Activated naive CD4-positive, alpha-beta T cell treated with anti-CD3 and anti-CD28 coated beads for 36 hours (primary cell): ENCODE results near the gene CTDSP1. TPM values are rescaled to one million over a fixed set of nuclear protein-coding genes. Genes with fewer than 3 reads are reported as not detected.
A peak's percentile ranks its signal among the peaks of the same experiment; 100 is the strongest.

ENCODE experiments used
- CTCF ChIA-PET: fragments of 350-600 bp; sonication (Branson Sonifier 250); formaldehyde crosslinking; loops from one replicate; lab custom pipeline; 2021; ENCODE audit warnings: antibody characterized with exemption; lab: Charles Lee
- DNase-seq: peaks from one replicate; pipeline ENCODE4 v3.0.0-alpha.2; 2020
- H3K27ac Mint-ChIP-seq: one replicate; pipeline ENCODE4 v1.8.0; 2021; ENCODE audit warnings: mild to moderate bottlenecking, mixed read lengths
- H3K27me3 Mint-ChIP-seq: one replicate; pipeline ENCODE4 v1.8.0; 2021; ENCODE audit warnings: low read depth, mixed read lengths
- H3K36me3 Mint-ChIP-seq: one replicate; pipeline ENCODE4 v1.8.0; 2021; ENCODE audit warnings: low read depth, mixed read lengths
- H3K4me1 Mint-ChIP-seq: one replicate; pipeline ENCODE4 v1.8.0; 2021; ENCODE audit warnings: low read depth, mixed read lengths
- H3K4me3 Mint-ChIP-seq: one replicate; pipeline ENCODE4 v1.8.0; 2021; ENCODE audit warnings: mild to moderate bottlenecking, moderate library complexity, mixed read lengths
- H3K9me3 Mint-ChIP-seq: one replicate; pipeline ENCODE4 v1.8.0; 2021; ENCODE audit warnings: mixed read lengths
- intact Hi-C: fragments of 100-400 bp; cut with micrococcal nuclease; formaldehyde crosslinking; loops from one replicate; pipeline ENCODE4 v1.15.1; 2023
- total RNA-seq, 2 experiments: library from RNA; stranded (reverse); gene quantifications; one replicate each; pipeline ENCODE4 v1.2.3, GENCODE V29; 2021

The CTDSP1 gene, protein sequence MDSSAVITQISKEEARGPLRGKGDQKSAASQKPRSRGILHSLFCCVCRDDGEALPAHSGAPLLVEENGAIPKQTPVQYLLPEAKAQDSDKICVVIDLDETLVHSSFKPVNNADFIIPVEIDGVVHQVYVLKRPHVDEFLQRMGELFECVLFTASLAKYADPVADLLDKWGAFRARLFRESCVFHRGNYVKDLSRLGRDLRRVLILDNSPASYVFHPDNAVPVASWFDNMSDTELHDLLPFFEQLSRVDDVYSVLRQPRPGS
- total RNA-seq: 10 to 100 TPM; 26.1 to 26.2 TPM

- peak; percentile 96 for DNase-seq
- intact Hi-C loops: loop anchor here (2.0 to 10.0 kb wide), 5 partner anchors 82 to 855 kb away; partner anchors contain the start of genes CNPPD1, RETREG2, SLC23A3 and TTLL4
- peaks cover 38% of the 10 kb centered on the region for H3K4me1 Mint-ChIP-seq
- H3K27ac Mint-ChIP-seq: peak within 1 kb of the TSS; percentile 73
- H3K4me3 Mint-ChIP-seq: peak within 1 kb of the TSS; percentile 89
- no peaks in the 10 kb centered on the region for H3K9me3 Mint-ChIP-seq
- peaks cover under 1% of the 10 kb centered on the region for H3K36me3 Mint-ChIP-seq
- CTCF ChIA-PET: no interaction called here
- peaks cover 11% of the 10 kb centered on the region for H3K27me3 Mint-ChIP-seq
Measured at GRCh38 chr2:218399391-218400166, at the start of gene CTDSP1. Gene CTDSP1, plus strand, starts transcription at chr2:218399868. Its CDS starts 223 bp downstream, at chr2:218400091.

GRCh38 chr2:218354045-218354444, 45.6 kb upstream of the CTDSP1 start:
- no peaks in the 10 kb centered on the region for H3K27me3 Mint-ChIP-seq
- intact Hi-C loops: no loop called here
- peaks cover 11% of the 10 kb centered on the region for H3K9me3 Mint-ChIP-seq
- H3K36me3 Mint-ChIP-seq: no peaks in the 10 kb centered on the region
- DNase-seq: no peak
- H3K4me3 Mint-ChIP-seq: no peak overlapping the region
- no peaks in the 10 kb centered on the region for H3K4me1 Mint-ChIP-seq
- CTCF ChIA-PET: interaction anchor here (1.0 to 1.6 kb wide), 2 partner anchors 50 to 81 kb away, joined by 3 to 4 read pairs; no protein-coding TSS in a partner anchor
- H3K27ac Mint-ChIP-seq: no peak overlapping the region

- intact Hi-C loops: loop anchor here (5.0 kb wide), 1 partner anchor 188 kb away; the partner anchor contains the start of gene CXCR1
- peaks cover 11% of the 10 kb centered on the region for H3K9me3 Mint-ChIP-seq
- no peaks in the 10 kb centered on the region for H3K4me1 Mint-ChIP-seq
- H3K27ac Mint-ChIP-seq: no peak overlapping the region
- no peak overlapping the region for H3K4me3 Mint-ChIP-seq
- CTCF ChIA-PET: interaction anchor here (1.0 to 4.7 kb wide), 7 partner anchors 11 to 84 kb away, joined by 3 to 62 read pairs (median 4); partner anchors contain the start of gene PNKD
- H3K27me3 Mint-ChIP-seq: no peaks in the 10 kb centered on the region
- no peak for DNase-seq
- H3K36me3 Mint-ChIP-seq: no peaks in the 10 kb centered on the region
Measured at GRCh38 chr2:218354850-218355443, 44.7 kb upstream of the CTDSP1 start.

DNA sequence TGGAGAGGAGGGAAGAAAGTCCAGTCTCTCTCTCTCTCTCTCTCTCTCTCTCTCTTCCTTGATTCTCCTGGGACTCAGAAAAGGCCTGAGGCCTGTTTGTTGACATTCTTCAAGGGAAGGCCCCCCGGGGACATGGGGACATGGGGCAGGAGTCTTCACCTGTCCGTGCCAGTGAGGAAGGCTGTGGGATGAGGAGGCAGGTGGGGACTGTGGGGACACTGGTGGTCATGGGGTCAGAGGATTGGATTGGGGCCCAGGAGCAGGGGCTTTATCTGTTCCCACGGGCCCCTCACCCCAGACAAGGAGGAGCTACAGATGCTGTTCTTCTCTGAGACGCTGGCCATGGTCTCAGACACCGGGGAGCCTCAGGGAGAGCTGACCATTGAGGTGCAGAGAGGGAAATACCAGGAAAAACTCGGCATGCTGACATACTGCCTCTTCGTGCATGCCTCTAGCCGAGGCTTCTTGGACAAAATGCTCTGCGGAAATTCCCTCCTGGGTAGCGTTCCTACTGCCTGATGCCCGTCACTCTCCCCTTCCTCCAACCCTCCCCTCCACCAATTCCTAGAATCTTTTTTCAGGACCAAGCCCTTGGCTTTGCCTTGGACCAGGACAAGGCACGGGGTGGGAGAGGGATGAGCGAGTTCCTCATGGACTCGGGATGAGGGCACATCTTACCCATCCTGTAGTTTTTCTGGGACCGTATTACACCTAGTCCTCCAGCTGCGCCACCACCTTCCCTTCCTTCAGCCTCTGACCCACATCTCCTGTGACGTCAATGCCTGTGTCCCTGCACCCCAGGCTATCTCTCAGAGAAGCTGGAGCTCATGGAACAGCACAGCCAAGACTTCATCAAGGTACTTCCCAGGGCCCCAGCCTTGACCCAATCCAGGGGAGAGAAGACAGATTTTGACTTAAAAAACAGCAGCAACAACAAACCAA, 42.2 kb upstream of the CTDSP1 start:
- intact Hi-C loops: loop anchor here (5.0 kb wide), 1 partner anchor 190 kb away; the partner anchor contains the start of gene CXCR1
- DNase-seq: no peak
- no peaks in the 10 kb centered on the region for H3K27me3 Mint-ChIP-seq
- no peaks in the 10 kb centered on the region for H3K4me1 Mint-ChIP-seq
- no peak overlapping the region for H3K27ac Mint-ChIP-seq
- no peaks in the 10 kb centered on the region for H3K36me3 Mint-ChIP-seq
- H3K4me3 Mint-ChIP-seq: no peak overlapping the region
- peaks cover 4% of the 10 kb centered on the region for H3K9me3 Mint-ChIP-seq
- CTCF ChIA-PET: interaction anchor here (0.6 to 4.7 kb wide), 21 partner anchors 10 to 222 kb away, joined by 3 to 62 read pairs (median 4); no protein-coding TSS in a partner anchor

GRCh38 chr2:218360453-218360852, 39.2 kb upstream of the CTDSP1 start:
- Mint-ChIP-seq H3K27ac (no peak overlapping the region), H3K4me3 (no peak overlapping the region), H3K36me3 (no peaks in the 10 kb centered on the region), H3K4me1 (no peaks in the 10 kb centered on the region), H3K9me3 (no peaks in the 10 kb centered on the region), H3K27me3 (no peaks in the 10 kb centered on the region)
- intact Hi-C loops: no loop called here
- DNase-seq: no peak
- CTCF ChIA-PET: interaction anchor here (0.6 to 1.0 kb wide), 3 partner anchors 18 to 106 kb away, joined by 3 to 4 read pairs (median 3); no protein-coding TSS in a partner anchor

DNA sequence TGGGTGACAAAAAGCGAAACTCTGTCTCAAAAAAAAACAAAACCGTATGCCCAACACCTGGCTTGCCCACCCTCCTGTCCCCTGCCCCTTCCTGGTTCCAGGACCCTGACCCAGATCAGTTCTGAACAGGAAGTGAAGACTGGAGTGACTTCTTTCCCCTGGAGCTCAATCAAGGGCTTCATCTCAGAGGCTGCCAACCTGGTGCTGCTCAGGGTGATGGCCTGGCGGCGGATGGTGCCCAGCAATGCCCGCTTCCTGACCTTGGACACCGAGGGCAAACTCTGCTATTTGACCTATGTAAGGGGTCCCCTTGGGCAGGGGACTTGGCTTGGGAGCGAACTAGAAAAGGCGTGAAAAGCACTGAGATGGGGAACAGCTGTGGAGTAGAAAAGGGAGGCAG, 37.1 kb upstream of the CTDSP1 start:
- Mint-ChIP-seq H3K27me3 (no peaks in the 10 kb centered on the region), H3K36me3 (no peaks in the 10 kb centered on the region), H3K4me1 (no peaks in the 10 kb centered on the region), H3K4me3 (no peak overlapping the region), H3K27ac (no peak overlapping the region), H3K9me3 (no peaks in the 10 kb centered on the region)
- CTCF ChIA-PET: no interaction called here
- no peak for DNase-seq
- intact Hi-C loops: no loop called here

- intact Hi-C loops: no loop called here
- H3K4me3 Mint-ChIP-seq: no peak overlapping the region
- CTCF ChIA-PET: no interaction called here
- H3K27ac Mint-ChIP-seq: no peak overlapping the region
- DNase-seq: no peak
- no peaks in the 10 kb centered on the region for H3K9me3 Mint-ChIP-seq
- H3K4me1 Mint-ChIP-seq: peaks cover 7% of the 10 kb centered on the region
- no peaks in the 10 kb centered on the region for H3K36me3 Mint-ChIP-seq
- H3K27me3 Mint-ChIP-seq: no peaks in the 10 kb centered on the region
Measured at GRCh38 chr2:218363736-218364135, 35.9 kb upstream of the CTDSP1 start.

GRCh38 chr2:218364196-218364595, 35.5 kb upstream of the CTDSP1 start:
- H3K9me3 Mint-ChIP-seq: no peaks in the 10 kb centered on the region
- no peak for DNase-seq
- no peaks in the 10 kb centered on the region for H3K36me3 Mint-ChIP-seq
- peaks cover 11% of the 10 kb centered on the region for H3K4me1 Mint-ChIP-seq
- intact Hi-C loops: no loop called here
- H3K27ac Mint-ChIP-seq: no peak overlapping the region
- CTCF ChIA-PET: interaction anchor here (0.8 kb wide), 1 partner anchor 12 kb away, joined by 3 read pairs; no protein-coding TSS in a partner anchor
- no peaks in the 10 kb centered on the region for H3K27me3 Mint-ChIP-seq
- H3K4me3 Mint-ChIP-seq: no peak overlapping the region

DNA sequence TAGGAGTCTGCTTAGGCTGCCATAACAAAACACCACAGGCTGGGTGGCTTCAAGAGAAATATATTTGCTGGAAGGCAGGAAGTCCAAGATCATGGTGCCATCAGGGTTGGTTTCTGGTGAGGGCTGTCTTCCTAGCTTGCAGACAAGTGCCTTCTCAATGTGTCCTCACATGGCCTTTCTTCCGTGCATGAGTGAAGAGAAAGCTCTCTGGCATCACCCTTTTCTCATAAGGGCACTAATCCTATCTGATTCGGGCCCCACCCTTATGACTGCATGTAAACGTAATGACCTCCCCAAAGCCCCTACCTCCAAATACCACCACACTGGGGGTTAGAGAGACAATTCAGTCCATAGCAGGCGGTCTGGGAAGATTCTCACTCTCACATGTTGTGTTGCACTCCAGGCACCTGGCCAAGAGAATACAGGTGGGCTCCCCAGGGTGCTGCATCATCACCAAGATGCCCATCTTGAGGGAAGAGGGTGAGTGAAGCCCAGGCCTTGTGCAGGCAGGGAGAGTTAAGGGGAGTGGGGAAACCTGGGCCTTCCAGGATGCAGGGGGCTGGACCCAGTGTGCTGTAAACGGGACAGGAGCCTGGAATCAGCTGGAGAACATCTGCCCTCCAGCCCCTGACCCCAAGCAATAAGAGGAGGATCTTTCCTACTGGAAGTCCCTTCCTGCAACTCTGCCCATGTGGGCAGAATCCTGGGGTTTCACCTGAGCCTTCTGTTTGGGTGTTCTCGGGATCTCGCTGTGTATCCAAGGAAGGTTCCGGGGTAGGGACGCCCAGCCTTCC, 32.9 kb upstream of the CTDSP1 start:
- CTCF ChIA-PET: interaction anchor here (0.6 to 1.3 kb wide), 4 partner anchors 11 to 156 kb away, joined by 3 to 5 read pairs (median 4); partner anchors contain the start of gene CATIP
- H3K4me3 Mint-ChIP-seq: peak overlapping the region; percentile 73

DNA sequence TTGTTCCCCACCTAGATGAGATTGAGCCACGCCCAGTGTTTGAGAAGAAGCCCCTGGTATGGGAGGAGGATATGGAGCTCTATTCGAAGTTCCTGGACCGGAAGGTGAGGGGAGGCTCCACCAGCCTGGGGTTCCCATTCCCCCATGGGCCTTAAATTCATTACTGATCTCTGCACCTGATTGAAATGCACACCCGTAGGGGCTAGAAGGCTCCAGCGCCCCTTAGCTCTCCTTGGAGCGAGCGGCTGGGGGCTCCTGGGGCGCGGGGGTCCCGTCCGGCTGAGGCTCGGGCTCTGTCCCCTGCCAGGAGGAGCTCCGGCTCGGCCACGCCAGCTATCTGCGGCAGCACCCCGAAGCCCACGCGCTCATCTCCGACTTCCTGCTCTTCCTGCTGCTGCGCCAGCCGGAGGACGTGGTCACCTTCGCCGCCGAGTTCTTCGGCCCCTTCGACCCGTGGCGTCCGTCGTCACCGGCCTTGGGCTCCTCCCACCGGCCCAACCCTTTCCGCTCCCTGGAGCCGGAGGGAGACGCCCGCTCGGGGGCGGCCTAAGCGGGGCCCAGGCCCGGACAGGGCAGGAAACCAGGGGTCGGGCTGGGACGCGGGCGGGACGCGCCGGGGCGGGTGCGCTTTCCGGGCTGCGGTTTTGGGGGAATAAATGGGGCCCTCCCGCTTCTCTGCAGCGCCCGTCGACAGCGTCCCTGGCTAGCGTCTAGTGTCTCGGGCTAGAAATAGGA, 32.1 kb upstream of the CTDSP1 start:
- Mint-ChIP-seq H3K27me3 (no peaks in the 10 kb centered on the region), H3K4me1 (peaks cover 13% of the 10 kb centered on the region), H3K27ac (no peak overlapping the region), H3K9me3 (no peaks in the 10 kb centered on the region), H3K36me3 (no peaks in the 10 kb centered on the region), H3K4me3 (peak overlapping the region; percentile 73)
- peak; percentile 84 for DNase-seq
- CTCF ChIA-PET: interaction anchor here (1.0 to 1.3 kb wide), 3 partner anchors 11 to 80 kb away, joined by 4 to 5 read pairs (median 4); partner anchors contain the start of gene CATIP
- intact Hi-C loops: loop anchor here (2.0 to 5.0 kb wide), 3 partner anchors 29 to 75 kb away; partner anchors contain the start of gene TMBIM1

More for the DNA sequence above, 32.9 kb upstream of the CTDSP1 start:
- H3K27me3 Mint-ChIP-seq: no peaks in the 10 kb centered on the region
- H3K4me1 Mint-ChIP-seq: peaks cover 13% of the 10 kb centered on the region
- H3K36me3 Mint-ChIP-seq: no peaks in the 10 kb centered on the region
- intact Hi-C loops: loop anchor here (2.0 to 5.0 kb wide), 3 partner anchors 30 to 75 kb away; partner anchors contain the start of gene TMBIM1
- H3K9me3 Mint-ChIP-seq: no peaks in the 10 kb centered on the region
- no peak for DNase-seq
- H3K27ac Mint-ChIP-seq: no peak overlapping the region
